CD14-positive monocyte (primary cell): ENCODE results near the gene TMEM214. TPM values are rescaled to one million over a fixed set of nuclear protein-coding genes. Genes with fewer than 3 reads are reported as not detected.

Source experiments
- DNase-seq, 3 donors: peaks; one replicate each; pipeline ENCODE4 v3.0.0-alpha.2; 2011 to 2022
- H2AFZ ChIP-seq: 2 replicates; pipeline ENCODE4 v1.6.0; 2012; ENCODE audit warnings: mild to moderate bottlenecking, low read depth, low read length, inconsistent platforms; ENCODE audit not compliant: insufficient read depth, poor library complexity, severe bottlenecking
- H3K27ac ChIP-seq, 2 donors: 1 replicate in 1 of 2; 2 replicates in 1 of 2; pipeline ENCODE4 v1.5.1; 2012 to 2013; ENCODE audit warnings: low read length in 2 of 2, control low read depth in 1 of 2, inconsistent platforms in 1 of 2, low read depth in 1 of 2, mild to moderate bottlenecking in 1 of 2
- H3K27me3 ChIP-seq, 2 donors: one replicate each; pipeline versions ENCODE4 v1.6.0 to v1.6.1; 2011 to 2013; ENCODE audit warnings: low read length in 2 of 2; ENCODE audit not compliant: control insufficient read depth in 2 of 2, insufficient read depth in 2 of 2
- H3K36me3 ChIP-seq, 2 donors: replicated peaks in 1 of 2; 1 replicate in 1 of 2; 2 replicates in 1 of 2; pipeline versions ENCODE4 v1.5.1 to v1.6.1; 2012 to 2013; ENCODE audit warnings: low read length in 2 of 2, control low read depth in 1 of 2, inconsistent platforms in 1 of 2, mild to moderate bottlenecking in 1 of 2; ENCODE audit not compliant: insufficient read depth in 2 of 2, control insufficient read depth in 1 of 2
- H3K4me1 ChIP-seq, 2 donors: 1 replicate in 1 of 2; 2 replicates in 1 of 2; pipeline versions ENCODE4 v1.5.1 to v1.6.1; 2012 to 2013; ENCODE audit warnings: low read length in 2 of 2, control low read depth in 1 of 2, inconsistent platforms in 1 of 2, mild to moderate bottlenecking in 1 of 2, moderate library complexity in 1 of 2; ENCODE audit not compliant: insufficient read depth in 2 of 2, control insufficient read depth in 1 of 2
- H3K4me2 ChIP-seq: replicated peaks from 2 replicates; pipeline ENCODE3; 2012; ENCODE audit warnings: low read length, moderate library complexity, mild to moderate bottlenecking; ENCODE audit not compliant: poor library complexity, severe bottlenecking; ENCODE audit errors: extremely low read depth
- H3K4me3 ChIP-seq, 3 experiments: fragments of 200-600 bp in 1 of 3; sonication (generic) in 1 of 3; replicated peaks in 1 of 3; 1 replicate in 2 of 3; 2 replicates in 1 of 3; pipeline ENCODE4 v1.5.1; 2011 to 2013; ENCODE audit warnings: low read length in 3 of 3, mild to moderate bottlenecking in 3 of 3, control low read depth in 2 of 3, low read depth in 2 of 3, inconsistent platforms in 1 of 3, moderate library complexity in 1 of 3
- H3K79me2 ChIP-seq: 2 replicates; pipeline ENCODE4 v1.6.0; 2012; ENCODE audit warnings: mild to moderate bottlenecking, control low read depth, inconsistent platforms, low read length, moderate library complexity; ENCODE audit not compliant: insufficient read depth
- H3K9ac ChIP-seq: 2 replicates; pipeline ENCODE4 v1.6.0; 2017; ENCODE audit warnings: low read length, mild to moderate bottlenecking; ENCODE audit not compliant: insufficient read depth, poor library complexity, severe bottlenecking
- H3K9me3 ChIP-seq, 2 donors: replicated peaks in 1 of 2; 1 replicate in 1 of 2; 2 replicates in 1 of 2; pipeline versions ENCODE4 v1.5.1 to v1.6.1; 2012 to 2013; ENCODE audit warnings: low read length in 2 of 2, control low read depth in 1 of 2; ENCODE audit not compliant: control insufficient read depth in 1 of 2, insufficient read depth in 1 of 2
- H4K20me1 ChIP-seq: 2 replicates; pipeline ENCODE4 v1.6.0; 2012; ENCODE audit warnings: mild to moderate bottlenecking, low read length, control low read depth, moderate library complexity; ENCODE audit not compliant: insufficient read depth
- H3K27ac Mint-ChIP-seq, 7 donors: one replicate each; pipeline ENCODE4 v1.8.0; 2020; ENCODE audit warnings: mild to moderate bottlenecking in 7 of 7, mixed read lengths in 7 of 7, moderate library complexity in 6 of 7, inconsistent platforms in 2 of 7
- H3K27me3 Mint-ChIP-seq, 3 donors: one replicate each; pipeline ENCODE4 v1.8.0; 2021 to 2022; ENCODE audit warnings: low read depth in 3 of 3, mild to moderate bottlenecking in 3 of 3, mixed read lengths in 3 of 3, moderate library complexity in 3 of 3, inconsistent platforms in 1 of 3
- H3K36me3 Mint-ChIP-seq, 2 donors: one replicate each; pipeline ENCODE4 v1.8.0; 2020; ENCODE audit warnings: mixed read lengths in 2 of 2, inconsistent platforms in 1 of 2, mild to moderate bottlenecking in 1 of 2
- H3K4me1 Mint-ChIP-seq: one replicate; pipeline ENCODE4 v1.8.0; 2020; ENCODE audit warnings: mild to moderate bottlenecking, mixed read lengths
- H3K4me3 Mint-ChIP-seq, 2 donors: one replicate each; pipeline ENCODE4 v1.8.0; 2020; ENCODE audit warnings: mild to moderate bottlenecking in 2 of 2, mixed read lengths in 2 of 2, moderate library complexity in 1 of 2
- H3K9me3 Mint-ChIP-seq, 7 donors: one replicate each; pipeline ENCODE4 v1.8.0; 2020 to 2022; ENCODE audit warnings: mixed read lengths in 7 of 7, mild to moderate bottlenecking in 6 of 7, moderate library complexity in 6 of 7, inconsistent platforms in 2 of 7
- CTCF ChIP-seq: fragments of 200-600 bp; IDR thresholded peaks from one replicate; pipeline ENCODE4 v1.8.0; 2022; ENCODE audit warnings: antibody characterized with exemption, mild to moderate bottlenecking
- WGBS: methylation state at CpG from one replicate; pipeline ENCODE4 v1.1.5; 2013; ENCODE audit warnings: missing lambda C conversion rate; ENCODE audit not compliant: insufficient coverage; 5-methylcytosine and 5-hydroxymethylcytosine counted together
- intact Hi-C, 2 donors: fragments of 100-400 bp; cut with micrococcal nuclease; formaldehyde crosslinking; loops; one replicate each; pipeline versions ENCODE4 v1.15.0 to v1.15.1; 2023
- polyA plus RNA-seq, 3 donors: library from polyadenylated mRNA; depleted of rRNA in 1 of 3; unstranded in 2 of 3; stranded (reverse) in 1 of 3; fragments of 300-500 nt in 2 of 3; fragments of >200 nt in 1 of 3; fragmentation: Illumina TruSeq in 2 of 3; gene quantifications; 1 replicate in 2 of 3; 2 replicates in 1 of 3; pipeline ENCODE4 v1.2.3, GENCODE V29; 2012 to 2021

Gene TMEM214
- polyA plus RNA-seq, 3 donors = 18.3 to 61.7 (median 26.9) TPM

- H3K27me3 Mint-ChIP-seq = no peaks in the 10 kb centered on the region
- no peak overlapping the region for H2AFZ ChIP-seq
- H3K27ac Mint-ChIP-seq = no peak overlapping the region
- no peaks in the 10 kb centered on the region for H3K27me3 ChIP-seq
- DNase-seq = no peak
- peaks cover 2 to 3% of the 10 kb centered on the region in 2 donors for H3K4me1 ChIP-seq
- H3K9me3 Mint-ChIP-seq = no peaks in the 10 kb centered on the region
- H3K27ac ChIP-seq = no peak overlapping the region
- no peak overlapping the region for H3K4me3 Mint-ChIP-seq
- H3K4me3 ChIP-seq = no peak overlapping the region
- intact Hi-C loops = no loop called here
- no peak overlapping the region for H3K4me2 ChIP-seq
- H3K79me2 ChIP-seq = no peaks in the 10 kb centered on the region
- peaks cover 18 to 53% of the 10 kb centered on the region in 2 donors for H3K36me3 ChIP-seq
- 100% methylated on average over 1 of the region's 6 CpGs for WGBS
- H3K36me3 Mint-ChIP-seq = peaks cover 32 to 54% of the 10 kb centered on the region in 2 donors
- no peaks in the 10 kb centered on the region for H4K20me1 ChIP-seq
- H3K9me3 ChIP-seq = no peaks in the 10 kb centered on the region
- TF ChIP-seq CTCF = no peak
- peaks cover 3% of the 10 kb centered on the region for H3K4me1 Mint-ChIP-seq
- H3K9ac ChIP-seq = no peak overlapping the region
Observed at GRCh38 chr2:27057184-27057583, 24.4 kb downstream of the TMEM214 start.

- peaks cover 21 to 60% of the 10 kb centered on the region in 2 donors for H3K36me3 ChIP-seq
- H3K4me3 ChIP-seq = no peak overlapping the region
- H3K27me3 Mint-ChIP-seq = no peaks in the 10 kb centered on the region
- TF ChIP-seq CTCF = no peak
- DNase-seq = no peak
- no peaks in the 10 kb centered on the region for H3K79me2 ChIP-seq
- intact Hi-C loops = no loop called here
- no peak overlapping the region for H3K27ac Mint-ChIP-seq
- H3K27ac ChIP-seq = no peak overlapping the region
- H3K9me3 ChIP-seq = no peaks in the 10 kb centered on the region
- no peak overlapping the region for H3K4me2 ChIP-seq
- H3K36me3 Mint-ChIP-seq = peaks cover 38 to 59% of the 10 kb centered on the region in 2 donors
- no peaks in the 10 kb centered on the region for H3K4me1 Mint-ChIP-seq
- 100% methylated on average over 9 of the region's 10 CpGs for WGBS
- no peak overlapping the region for H3K4me3 Mint-ChIP-seq
- H3K9ac ChIP-seq = no peak overlapping the region
- no peaks in the 10 kb centered on the region for H3K9me3 Mint-ChIP-seq
- no peak overlapping the region for H2AFZ ChIP-seq
- H4K20me1 ChIP-seq = no peaks in the 10 kb centered on the region
- H3K4me1 ChIP-seq = no peaks in the 10 kb centered on the region
- no peaks in the 10 kb centered on the region for H3K27me3 ChIP-seq
Observed at GRCh38 chr2:27058210-27058609, 25.4 kb downstream of the TMEM214 start.
